Subcutaneous adipose tissue (tissue), 4 donors: Measurements from ENCODE around the gene STYX. TPM values are rescaled to one million over a fixed set of nuclear protein-coding genes. Genes with fewer than 3 reads are reported as not detected.

Source experiments
- CTCF ChIP-seq: fragments of 450-650 bp; IDR thresholded peaks from one replicate; pipeline ENCODE4 v1.5.1; 2016; ENCODE audit warnings: low read depth, mild to moderate bottlenecking, control low read depth, antibody characterized with exemption, moderate library complexity
- small RNA-seq: library from RNA; depleted of rRNA; stranded (forward); fragments of <200 nt; gene quantifications from one replicate; pipeline ENCODE3, GENCODE V24; 2016
- total RNA-seq, 4 donors: library from RNA; depleted of rRNA; stranded (reverse); fragments of >200 nt; gene quantifications; one replicate each; pipeline ENCODE4 v1.1.0, GENCODE V29; 2016

Gene STYX
- total RNA-seq, 4 donors from 2014 or later: 17.7 to 26.9 (median 19.1) TPM

- TF ChIP-seq CTCF: no peak
These were observed 78.1 kb downstream of the STYX start for GRCh38 chr14:52808101-52808500.

DNA sequence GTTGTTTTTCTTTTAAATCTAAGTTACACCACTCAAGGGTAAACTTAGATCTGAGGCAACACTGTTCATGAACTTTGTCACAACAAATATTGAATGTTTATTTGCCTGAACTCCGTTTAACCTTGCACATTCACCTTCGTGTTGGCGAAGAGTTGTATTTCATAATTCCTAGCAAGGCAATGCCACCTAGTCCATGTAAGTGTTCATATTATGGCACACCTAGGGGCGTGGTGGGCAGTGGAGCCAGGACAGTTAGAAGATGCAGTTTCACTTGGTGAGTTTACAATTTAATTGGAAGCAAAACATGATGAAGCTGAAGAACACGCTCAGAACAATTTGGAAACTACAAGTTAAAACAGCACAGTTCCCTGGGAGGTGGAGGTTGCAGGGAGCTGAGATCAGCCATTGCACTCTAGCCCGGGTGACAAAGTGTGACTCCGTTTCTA is 91.9 kb downstream of the STYX start:
- TF ChIP-seq CTCF: no peak

DNA sequence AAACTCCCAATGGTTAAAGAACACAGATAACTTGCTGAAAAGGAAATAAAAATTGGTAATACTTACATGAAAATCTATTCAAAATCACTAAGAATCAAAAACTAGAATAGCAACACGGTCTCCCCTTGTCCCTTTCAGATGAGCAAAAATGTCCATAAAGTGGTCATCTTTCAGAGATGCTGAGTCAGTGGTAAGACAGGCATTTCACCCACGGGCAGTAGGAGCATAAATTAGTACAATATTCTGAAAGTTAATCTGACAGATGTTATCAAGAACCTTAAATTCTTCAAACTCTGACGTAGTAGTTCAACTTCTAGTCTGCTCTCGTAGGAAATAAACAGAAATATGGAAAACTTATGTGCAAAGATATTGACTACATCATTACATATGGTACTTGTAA is 94.5 kb downstream of the STYX start:
- TF ChIP-seq CTCF: no peak

Small RNA genes lying within 50 kb of the gene (small RNA-seq; reads per million reads assigned to genes)
- not detected for gene AL139317.2

Other genes starting within 250 kb of the STYX start
- 10 to 100 TPM in 2 of 4 donors, 1 to 10 TPM in 2; 8.5 to 12.6 (median 9.9) TPM for gene TXNDC16, start 177.7 kb upstream of the STYX start, total RNA-seq
- 1 to 10 TPM in 1 of 4 donors, under 1 TPM in 3; 0.34 to 1.7 (median 0.71) TPM for gene GPR137C, start 177.3 kb upstream of the STYX start, total RNA-seq
- 10 to 100 TPM; 28.6 to 52.9 (median 40.8) TPM for gene ERO1A, start 34.6 kb upstream of the STYX start, total RNA-seq
- gene PSMC6, start 23.0 kb upstream of the STYX start, total RNA-seq: 100 to 1,000 TPM in 1 of 4 donors, 10 to 100 TPM in 3; 73.9 to 109 (median 90.9) TPM
- gene GNPNAT1, start 61.4 kb downstream of the STYX start, total RNA-seq: 10 to 100 TPM; 12.9 to 28.2 (median 15.9) TPM
- 100 to 1,000 TPM; 154 to 252 (median 206) TPM for gene FERMT2, start 220.9 kb downstream of the STYX start, total RNA-seq